Esophagus squamous epithelium (tissue), 5 donors: ENCODE data around the gene MICAL2. TPM values are rescaled to one million over a fixed set of nuclear protein-coding genes. Genes with fewer than 3 reads are reported as not detected.

Source experiments
- DNase-seq: peaks from one replicate; lab custom pipeline; 2025; lab: John Stamatoyannopoulos, UW
- H3K27ac ChIP-seq, 4 donors: fragments of 200-600 bp; sonication (generic); one replicate each; pipeline ENCODE4 v1.5.1; 2016 to 2019; ENCODE audit warnings: mild to moderate bottlenecking in 1 of 4
- H3K27me3 ChIP-seq, 4 donors: fragments of 200-600 bp; sonication (generic); 1 replicate in 3 of 4; 2 replicates in 1 of 4; pipeline versions ENCODE4 v1.5.1 to v1.6.0; 2017 to 2021; ENCODE audit warnings: antibody characterized with exemption in 1 of 4
- H3K36me3 ChIP-seq, 3 donors: fragments of 200-600 bp; sonication (generic); one replicate each; pipeline ENCODE4 v1.5.1; 2016 to 2019
- H3K4me1 ChIP-seq, 3 donors: fragments of 200-600 bp; sonication (generic); one replicate each; pipeline ENCODE4 v1.5.1; 2017 to 2019
- H3K4me3 ChIP-seq, 4 donors: fragments of 200-600 bp; sonication (generic); 1 replicate in 3 of 4; 2 replicates in 1 of 4; pipeline ENCODE4 v1.5.1; 2016 to 2019; ENCODE audit warnings: mild to moderate bottlenecking in 2 of 4, moderate library complexity in 1 of 4
- H3K9me3 ChIP-seq, 3 donors: fragments of 200-600 bp; sonication (generic); one replicate each; pipeline ENCODE4 v1.5.1; 2016 to 2019
- POLR2A ChIP-seq, 4 donors: fragments of 450-650 bp; IDR thresholded peaks; one replicate each; pipeline ENCODE4 v1.6.1; 2017; ENCODE audit warnings: antibody characterized with exemption in 4 of 4, mild to moderate bottlenecking in 4 of 4, moderate library complexity in 3 of 4
- WGBS, 2 donors: methylation state at CpG; one replicate each; pipeline ENCODE4 v1.1.5; 2018; 5-methylcytosine and 5-hydroxymethylcytosine counted together
- intact Hi-C: fragments of 100-400 bp; cut with DNase I; formaldehyde crosslinking; loops from one replicate; pipeline ENCODE4 v1.15.0; 2022
- total RNA-seq, 4 donors: library from RNA; depleted of rRNA; stranded (reverse); fragments of >200 nt; gene quantifications; one replicate each; pipeline ENCODE4 v1.1.0, GENCODE V29; 2016
- TF ChIP-seq, protein P1 (sequence below), 6 experiments: fragments of 450-650 bp in 4 of 6; fragments of 200-600 bp in 2 of 6; sonication (generic) in 2 of 6; IDR thresholded peaks; one replicate each; pipeline ENCODE4 v1.5.1; 2016 to 2019; ENCODE audit warnings: antibody characterized with exemption in 6 of 6, mild to moderate bottlenecking in 4 of 6, moderate library complexity in 4 of 6
- donor health status: DM: yes; HTN: yes; CAD: no.

The MICAL2 gene
- total RNA-seq, 4 donors from 2014 or later, result 10.1 to 49.0 (median 19.8) TPM

DNA sequence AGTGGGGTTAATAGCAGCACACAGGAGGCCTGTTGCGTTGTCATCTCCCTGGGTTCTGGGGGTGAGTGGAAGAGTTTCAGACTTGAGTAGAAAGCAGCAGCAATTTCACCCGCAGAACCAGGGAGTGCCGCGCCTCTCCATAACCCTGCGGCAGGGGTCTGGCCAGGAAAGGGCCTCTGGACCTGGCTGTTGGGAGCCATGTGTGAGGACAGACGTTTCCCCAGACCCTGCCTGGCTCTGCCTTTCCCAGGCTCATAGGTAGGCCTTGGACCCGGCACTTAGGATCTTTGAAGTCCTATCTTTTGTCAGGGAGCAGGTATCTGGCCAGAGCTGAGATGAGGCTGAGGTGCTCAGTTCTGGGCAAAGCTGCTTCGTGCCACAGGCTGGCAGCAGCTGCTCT, 160.4 kb downstream of the MICAL2 start:
- no peak overlapping the region for H3K4me3 ChIP-seq
- WGBS, 2 donors, result 84 to 88% methylated on average over 4 to 5 of the region's 8 CpGs
- TF ChIP-seq POLR2A (IDR thresholded peaks at IDR 0.05), result no peak
- H3K4me1 ChIP-seq, result peaks cover 0 to 16% (median 6%) of the 10 kb centered on the region in 3 donors
- intact Hi-C loops, result no loop called here
- no peaks in the 10 kb centered on the region for H3K9me3 ChIP-seq
- no peak for DNase-seq
- no peaks in the 10 kb centered on the region for H3K27me3 ChIP-seq
- H3K36me3 ChIP-seq, result no peaks in the 10 kb centered on the region
- no peak overlapping the region for H3K27ac ChIP-seq

GRCh38 chr11:12271241-12271640, 160.9 kb downstream of the MICAL2 start:
- H3K9me3 ChIP-seq, result no peaks in the 10 kb centered on the region
- no peak overlapping the region for H3K27ac ChIP-seq
- H3K36me3 ChIP-seq, result no peaks in the 10 kb centered on the region
- TF ChIP-seq POLR2A (IDR thresholded peaks at IDR 0.05), result no peak
- TF ChIP-seq, protein P1, sequence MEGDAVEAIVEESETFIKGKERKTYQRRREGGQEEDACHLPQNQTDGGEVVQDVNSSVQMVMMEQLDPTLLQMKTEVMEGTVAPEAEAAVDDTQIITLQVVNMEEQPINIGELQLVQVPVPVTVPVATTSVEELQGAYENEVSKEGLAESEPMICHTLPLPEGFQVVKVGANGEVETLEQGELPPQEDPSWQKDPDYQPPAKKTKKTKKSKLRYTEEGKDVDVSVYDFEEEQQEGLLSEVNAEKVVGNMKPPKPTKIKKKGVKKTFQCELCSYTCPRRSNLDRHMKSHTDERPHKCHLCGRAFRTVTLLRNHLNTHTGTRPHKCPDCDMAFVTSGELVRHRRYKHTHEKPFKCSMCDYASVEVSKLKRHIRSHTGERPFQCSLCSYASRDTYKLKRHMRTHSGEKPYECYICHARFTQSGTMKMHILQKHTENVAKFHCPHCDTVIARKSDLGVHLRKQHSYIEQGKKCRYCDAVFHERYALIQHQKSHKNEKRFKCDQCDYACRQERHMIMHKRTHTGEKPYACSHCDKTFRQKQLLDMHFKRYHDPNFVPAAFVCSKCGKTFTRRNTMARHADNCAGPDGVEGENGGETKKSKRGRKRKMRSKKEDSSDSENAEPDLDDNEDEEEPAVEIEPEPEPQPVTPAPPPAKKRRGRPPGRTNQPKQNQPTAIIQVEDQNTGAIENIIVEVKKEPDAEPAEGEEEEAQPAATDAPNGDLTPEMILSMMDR (IDR thresholded peaks at IDR 0.05), result no peak
- 57 to 89% methylated on average over 1 to 4 of the region's 4 CpGs for WGBS, 2 donors
- no peak for DNase-seq
- intact Hi-C loops, result no loop called here
- no peak overlapping the region for H3K4me3 ChIP-seq
- H3K4me1 ChIP-seq, result peaks cover 0 to 16% (median 6%) of the 10 kb centered on the region in 3 donors
- no peaks in the 10 kb centered on the region for H3K27me3 ChIP-seq

GRCh38 chr11:12271826-12272366, 161.5 kb downstream of the MICAL2 start:
- Histone ChIP-seq H3K4me3 (no peak overlapping the region), H3K27me3 (no peaks in the 10 kb centered on the region), H3K4me1 (peaks cover 0 to 16% (median 6%) of the 10 kb centered on the region in 3 donors), H3K9me3 (no peaks in the 10 kb centered on the region), H3K36me3 (no peaks in the 10 kb centered on the region), H3K27ac (no peak overlapping the region)
- no peak for DNase-seq
- intact Hi-C loops, result no loop called here
- no peak for TF ChIP-seq POLR2A (IDR thresholded peaks at IDR 0.05)
- TF ChIP-seq, protein P1 (IDR thresholded peaks at IDR 0.05), result no peak
- 89 to 92% methylated on average over 3 to 5 of the region's 6 CpGs for WGBS, 2 donors

- Histone ChIP-seq H3K27me3 (no peaks in the 10 kb centered on the region), H3K4me1 (peaks cover 0 to 16% (median 6%) of the 10 kb centered on the region in 3 donors), H3K27ac (no peak overlapping the region), H3K9me3 (no peaks in the 10 kb centered on the region), H3K4me3 (no peak overlapping the region), H3K36me3 (no peaks in the 10 kb centered on the region)
- 89% methylated on average over 9 to 13 of the region's 15 CpGs for WGBS, 2 donors
- TF ChIP-seq POLR2A (IDR thresholded peaks at IDR 0.05), result no peak
- TF ChIP-seq, protein P1 (IDR thresholded peaks at IDR 0.05), result no peak
- intact Hi-C loops, result no loop called here
- DNase-seq, result no peak
These were observed 162.6 kb downstream of the MICAL2 start for GRCh38 chr11:12272821-12273617.

DNA sequence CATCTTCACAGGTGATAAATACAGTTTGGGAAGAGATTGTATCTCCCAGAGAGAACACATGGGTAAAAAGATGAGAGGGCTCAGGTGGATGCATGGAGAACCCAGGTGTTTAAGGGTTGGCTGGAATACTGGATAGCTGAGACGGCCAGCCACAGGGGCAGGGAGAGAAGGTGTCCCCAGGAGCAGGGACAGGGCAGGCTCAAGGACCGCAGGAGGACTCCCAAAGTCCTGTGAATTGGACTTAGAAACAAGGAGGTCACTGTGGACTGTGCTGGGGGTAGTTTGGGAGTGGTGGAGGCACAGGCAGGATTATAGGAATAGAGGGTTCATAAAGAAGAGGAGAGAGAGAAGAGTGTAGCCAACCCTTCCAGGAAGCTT, 163.2 kb downstream of the MICAL2 start:
- TF ChIP-seq POLR2A (IDR thresholded peaks at IDR 0.05), result no peak
- TF ChIP-seq, protein P1 (IDR thresholded peaks at IDR 0.05), result no peak
- Histone ChIP-seq H3K9me3 (no peaks in the 10 kb centered on the region), H3K27me3 (no peaks in the 10 kb centered on the region), H3K36me3 (no peaks in the 10 kb centered on the region), H3K4me1 (peaks cover 0 to 16% (median 6%) of the 10 kb centered on the region in 3 donors), H3K4me3 (no peak overlapping the region), H3K27ac (no peak overlapping the region)
- 83 to 94% methylated on average over 2 of the region's 2 CpGs for WGBS, 2 donors
- intact Hi-C loops, result no loop called here
- DNase-seq, result no peak
